GM23338 (cell line): ENCODE data around the gene KPTN.

Experiments
- CTCF ChIP-seq, 2 experiments: fragments of 200-600 bp in 1 of 2; sonication (generic) in 1 of 2; conservative IDR thresholded peaks; 2 replicates each; pipeline versions ENCODE4 v1.5.1 to v1.6.1; 2016 to 2017; ENCODE audit warnings: antibody characterized with exemption in 2 of 2, low read depth in 2 of 2, mild to moderate bottlenecking in 2 of 2, moderate library complexity in 1 of 2
- EZH2 ChIP-seq: fragments of 200-600 bp; sonication (generic); IDR thresholded peaks from one replicate; pipeline ENCODE4 v1.8.0; 2017; ENCODE audit warnings: antibody characterized with exemption, mild to moderate bottlenecking, low read depth; ENCODE audit not compliant: unreplicated experiment
- EZH2phosphoT487 ChIP-seq: fragments of 200-600 bp; sonication (generic); IDR thresholded peaks from one replicate; pipeline ENCODE4 v1.8.1; 2018; ENCODE audit warnings: antibody characterized with exemption; ENCODE audit not compliant: unreplicated experiment
- POLR2AphosphoS5 ChIP-seq: IDR thresholded peaks from 2 replicates; pipeline ENCODE4 v1.6.1; 2016; ENCODE audit warnings: antibody characterized with exemption, low read depth

- TF ChIP-seq CTCF (conservative IDR thresholded peaks at IDR 0.05; ENCODE audit: low read depth in 2 of 2) (no peak), POLR2AphosphoS5 (no peak), EZH2phosphoT487 (no peak), EZH2 (no peak)
These were observed 38.5 kb downstream of the KPTN start for GRCh38 chr19:47445527-47445926.
